GM23248 (cell line): ENCODE data around the gene ADAM17. TPM values are rescaled to one million over a fixed set of nuclear protein-coding genes. Genes with fewer than 3 reads are reported as not detected.

Source experiments
- DNase-seq: peaks from one replicate; pipeline ENCODE4 v3.0.0-alpha.2; 2015
- H2AFZ ChIP-seq: fragments of 200-600 bp; sonication (generic); 2 replicates; pipeline ENCODE4 v1.6.1; 2016; ENCODE audit warnings: antibody characterized with exemption
- H3F3A ChIP-seq: fragments of 200-600 bp; sonication (generic); 2 replicates; pipeline ENCODE4 v1.6.1; 2016; ENCODE audit warnings: mild to moderate bottlenecking, antibody characterized with exemption, mixed run types; ENCODE audit not compliant: insufficient read depth
- H3K27ac ChIP-seq: fragments of 200-600 bp; sonication (generic); 2 replicates; pipeline ENCODE4 v1.5.1; 2016; ENCODE audit warnings: mild to moderate bottlenecking
- H3K27me3 ChIP-seq: fragments of 200-600 bp; sonication (generic); replicated peaks from 2 replicates; pipeline ENCODE4 v1.6.1; 2016; ENCODE audit warnings: mild to moderate bottlenecking; ENCODE audit not compliant: insufficient read depth
- H3K36me3 ChIP-seq: fragments of 200-600 bp; sonication (generic); 2 replicates; pipeline ENCODE4 v1.6.1; 2016; ENCODE audit warnings: low read depth, mild to moderate bottlenecking
- H3K4me1 ChIP-seq: fragments of 200-600 bp; sonication (generic); 2 replicates; pipeline ENCODE4 v1.6.1; 2016; ENCODE audit warnings: mild to moderate bottlenecking; ENCODE audit not compliant: insufficient read depth
- H3K4me2 ChIP-seq: fragments of 200-600 bp; sonication (generic); one replicate; pipeline ENCODE4 v1.6.1; 2016; ENCODE audit warnings: mild to moderate bottlenecking; ENCODE audit not compliant: unreplicated experiment
- H3K4me3 ChIP-seq: fragments of 200-600 bp; sonication (generic); 2 replicates; pipeline ENCODE4 v1.5.1; 2016; ENCODE audit warnings: mild to moderate bottlenecking
- H3K79me2 ChIP-seq: fragments of 200-600 bp; sonication (generic); 2 replicates; pipeline ENCODE4 v1.6.1; 2016; ENCODE audit warnings: mild to moderate bottlenecking; ENCODE audit not compliant: insufficient read depth
- H3K9ac ChIP-seq: fragments of 200-600 bp; sonication (generic); 2 replicates; pipeline ENCODE4 v1.6.1; 2016; ENCODE audit warnings: mild to moderate bottlenecking
- H3K9me2 ChIP-seq: fragments of 200-600 bp; sonication (generic); 2 replicates; pipeline ENCODE4 v1.6.1; 2016; ENCODE audit warnings: mixed run types, mild to moderate bottlenecking, moderate library complexity; ENCODE audit not compliant: insufficient read depth
- H3K9me3 ChIP-seq: fragments of 200-600 bp; sonication (generic); one replicate; pipeline ENCODE4 v1.6.1; 2017; ENCODE audit warnings: low read depth
- H4K20me1 ChIP-seq: fragments of 200-600 bp; sonication (generic); 2 replicates; pipeline ENCODE4 v1.6.0; 2016; ENCODE audit not compliant: insufficient read depth
- EZH2 ChIP-seq: fragments of 200-600 bp; sonication (generic); IDR thresholded peaks from 2 replicates; pipeline ENCODE4 v1.6.1; 2018; ENCODE audit warnings: antibody characterized with exemption, mild to moderate bottlenecking; ENCODE audit not compliant: insufficient read depth, poor library complexity, severe bottlenecking
- EZH2phosphoT487 ChIP-seq: fragments of 200-600 bp; sonication (generic); IDR thresholded peaks from 2 replicates; pipeline ENCODE4 v1.6.1; 2018; ENCODE audit warnings: antibody characterized with exemption, moderate library complexity, mild to moderate bottlenecking, low read depth; ENCODE audit not compliant: insufficient read depth
- WGBS, 2 experiments: methylation state at CpG; one replicate each; pipeline ENCODE4 v1.1.6; 2015 to 2017; ENCODE audit warnings: low lambda C conversion rate in 2 of 2, low coverage in 1 of 2; ENCODE audit errors: missing lambda C conversion rate in 2 of 2; 5-methylcytosine and 5-hydroxymethylcytosine counted together
- in situ Hi-C: fragments of 300-500 bp; cut with MboI; formaldehyde crosslinking; loops from 2 replicates; pipeline ENCODE4 v1.15.0; 2020
- polyA plus RNA-seq: library from polyadenylated mRNA; unstranded; fragments of >200 nt; fragmentation: Nextera tagmentation; extraction: Ambion mirVana; gene quantifications from 2 replicates; pipeline ENCODE4 v1.2.1, GENCODE V29; 2016
- total RNA-seq: library from RNA; depleted of rRNA; stranded (reverse); fragments of >200 nt; shearing (Covaris generic); gene quantifications from 2 replicates; pipeline ENCODE4 v1.2.3, GENCODE V29; 2014; rRNA removed

ADAM17 gene
- total and polyA plus RNA-seq, 2 experiments from 2014 or later: 20.9 to 31.8 TPM

- Histone ChIP-seq H4K20me1 (no peaks in the 10 kb centered on the region), H3K4me2 (no peak overlapping the region), H3K79me2 (no peaks in the 10 kb centered on the region), H3F3A (peaks cover 33% of the 10 kb centered on the region), H2AFZ (no peak overlapping the region), H3K4me3 (no peak overlapping the region), H3K4me1 (peaks cover 20% of the 10 kb centered on the region), H3K27me3 (no peaks in the 10 kb centered on the region), H3K9me2 (no peaks in the 10 kb centered on the region), H3K36me3 (peaks cover 17% of the 10 kb centered on the region), H3K27ac (no peak overlapping the region), H3K9ac (no peak overlapping the region), H3K9me3 (no peaks in the 10 kb centered on the region)
- in situ Hi-C loops: no loop called here
- no peak for DNase-seq
- no peak for TF ChIP-seq EZH2phosphoT487
- no peak for TF ChIP-seq EZH2
- WGBS, 2 experiments: 90 to 91% methylated on average over 5 of the region's 5 CpGs
Measured at GRCh38 chr2:9443526-9443925, 112.1 kb downstream of the ADAM17 start.

DNA sequence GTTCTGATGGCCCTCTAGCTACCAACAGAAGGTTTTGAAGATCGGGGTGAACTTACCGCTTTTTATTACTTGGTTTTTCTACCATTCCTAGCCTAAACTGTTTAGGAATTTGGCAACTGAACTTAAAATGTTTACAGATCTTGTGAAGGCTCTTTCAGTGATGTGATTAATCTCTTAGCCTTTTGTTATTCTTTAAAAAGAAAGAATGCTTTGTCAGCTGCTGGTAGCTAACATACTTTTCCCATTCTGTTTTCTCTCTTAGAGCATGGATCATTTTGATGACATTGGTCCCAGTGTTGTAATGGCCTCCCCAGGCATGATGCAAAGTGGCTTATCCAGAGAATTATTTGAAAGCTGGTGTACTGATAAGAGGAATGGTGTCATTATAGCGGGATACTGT lies 114.1 kb downstream of the ADAM17 start:
- H3K4me3 ChIP-seq: no peak overlapping the region
- 81 to 83% methylated on average over 3 of the region's 3 CpGs for WGBS, 2 experiments
- peaks cover 33% of the 10 kb centered on the region for H3F3A ChIP-seq
- H3K9me3 ChIP-seq: no peaks in the 10 kb centered on the region
- H4K20me1 ChIP-seq: no peaks in the 10 kb centered on the region
- TF ChIP-seq EZH2 (no peak), EZH2phosphoT487 (no peak)
- H3K4me2 ChIP-seq: no peak overlapping the region
- no peaks in the 10 kb centered on the region for H3K79me2 ChIP-seq
- no peak overlapping the region for H3K9ac ChIP-seq
- H3K9me2 ChIP-seq: no peaks in the 10 kb centered on the region
- peaks cover 20% of the 10 kb centered on the region for H3K4me1 ChIP-seq
- H2AFZ ChIP-seq: no peak overlapping the region
- no peaks in the 10 kb centered on the region for H3K27me3 ChIP-seq
- in situ Hi-C loops: no loop called here
- no peak overlapping the region for H3K27ac ChIP-seq
- DNase-seq: no peak
- peaks cover 28% of the 10 kb centered on the region for H3K36me3 ChIP-seq

DNA sequence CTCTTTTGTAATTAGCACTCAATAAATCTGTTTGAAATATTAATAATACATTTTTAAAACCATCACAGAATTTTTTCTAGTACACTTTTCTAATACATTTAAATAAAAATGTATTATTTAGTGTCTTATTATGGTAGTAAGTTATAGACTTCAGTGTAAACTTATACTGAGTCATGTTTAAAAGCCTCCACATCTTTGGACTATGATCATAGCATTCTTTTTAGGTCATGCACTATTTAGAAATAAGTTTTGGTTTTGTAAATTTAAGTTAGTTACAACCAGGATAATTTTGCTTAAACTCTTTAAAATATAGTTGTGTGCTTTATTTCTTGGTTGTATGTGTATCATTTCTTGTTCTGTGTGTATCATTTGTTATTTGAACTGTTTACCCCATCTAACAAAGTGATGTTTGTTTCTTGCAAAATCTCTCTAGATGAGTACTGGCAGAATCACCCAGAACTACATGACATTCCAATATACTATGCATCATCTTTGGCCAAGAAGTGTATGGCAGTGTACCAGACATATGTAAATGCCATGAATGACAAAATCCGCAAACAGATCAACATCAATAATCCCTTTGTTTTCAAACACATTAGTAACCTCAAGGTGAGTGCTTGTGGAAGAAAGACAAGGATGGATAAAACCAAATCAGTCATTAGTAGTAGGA lies 115.4 kb downstream of the ADAM17 start:
- H2AFZ ChIP-seq: no peak overlapping the region
- TF ChIP-seq EZH2phosphoT487 (no peak), EZH2 (no peak)
- peaks cover 20% of the 10 kb centered on the region for H3K4me1 ChIP-seq
- DNase-seq: peak; percentile 88
- no peaks in the 10 kb centered on the region for H3K27me3 ChIP-seq
- H4K20me1 ChIP-seq: no peaks in the 10 kb centered on the region
- H3K4me3 ChIP-seq: peak overlapping the region; percentile 44
- in situ Hi-C loops: no loop called here
- 32 to 44% methylated on average over 1 of the region's 1 CpG for WGBS, 2 experiments
- peak overlapping the region; percentile 91 for H3K27ac ChIP-seq
- H3K36me3 ChIP-seq: peaks cover 28% of the 10 kb centered on the region
- H3K79me2 ChIP-seq: no peaks in the 10 kb centered on the region
- H3K9me3 ChIP-seq: no peaks in the 10 kb centered on the region
- peak overlapping the region; percentile 69 for H3K4me2 ChIP-seq
- H3K9me2 ChIP-seq: no peaks in the 10 kb centered on the region
- peaks cover 33% of the 10 kb centered on the region for H3F3A ChIP-seq
- H3K9ac ChIP-seq: peak overlapping the region; percentile 63

GRCh38 chr2:9439536-9439935 lies 116.1 kb downstream of the ADAM17 start:
- no peak for TF ChIP-seq EZH2
- no peak for TF ChIP-seq EZH2phosphoT487
- Histone ChIP-seq H3K9ac (peak overlapping the region; percentile 63), H2AFZ (no peak overlapping the region)

More at GRCh38 chr2:9439536-9439935, 116.1 kb downstream of the ADAM17 start:
- peak overlapping the region; percentile 69 for H3K4me2 ChIP-seq
- peaks cover 20% of the 10 kb centered on the region for H3K4me1 ChIP-seq
- no peaks in the 10 kb centered on the region for H3K9me2 ChIP-seq
- peak; percentile 43 for DNase-seq
- H4K20me1 ChIP-seq: no peaks in the 10 kb centered on the region
- peaks cover 28% of the 10 kb centered on the region for H3K36me3 ChIP-seq
- 91 to 98% methylated on average over 1 of the region's 1 CpG for WGBS, 2 experiments
- peak overlapping the region; percentile 44 for H3K4me3 ChIP-seq
- in situ Hi-C loops: no loop called here
- H3K27me3 ChIP-seq: no peaks in the 10 kb centered on the region
- no peaks in the 10 kb centered on the region for H3K9me3 ChIP-seq
- peak overlapping the region; percentile 91 for H3K27ac ChIP-seq
- no peaks in the 10 kb centered on the region for H3K79me2 ChIP-seq
- peaks cover 33% of the 10 kb centered on the region for H3F3A ChIP-seq

Other genes starting within 250 kb of the ADAM17 start
- 39.0 and 52.2 TPM in 2 replicates for gene ITGB1BP1, start 132.3 kb downstream of the ADAM17 start, total RNA-seq
- 280 and 289 TPM in 2 replicates for gene ITGB1BP1, start 132.3 kb downstream of the ADAM17 start, polyA plus RNA-seq
- gene CPSF3, start 132.2 kb downstream of the ADAM17 start, total RNA-seq: 34.0 and 39.6 TPM in 2 replicates
- gene CPSF3, start 132.2 kb downstream of the ADAM17 start, polyA plus RNA-seq: 37.7 and 40.3 TPM in 2 replicates
- gene IAH1, start 81.3 kb downstream of the ADAM17 start, total RNA-seq: 62.9 and 81.5 TPM in 2 replicates
- gene IAH1, start 81.3 kb downstream of the ADAM17 start, polyA plus RNA-seq: 133 and 135 TPM in 2 replicates
- 397 and 400 TPM in 2 replicates for gene YWHAQ, start 75.2 kb upstream of the ADAM17 start, total RNA-seq
- 694 and 728 TPM in 2 replicates for gene YWHAQ, start 75.2 kb upstream of the ADAM17 start, polyA plus RNA-seq